DMS79 (cell line): ENCODE results near the gene EPHA7.

Source experiments
- DNase-seq: peaks from one replicate; lab custom pipeline; 2025; lab: John Stamatoyannopoulos, UW

The EPHA7 gene

DNA sequence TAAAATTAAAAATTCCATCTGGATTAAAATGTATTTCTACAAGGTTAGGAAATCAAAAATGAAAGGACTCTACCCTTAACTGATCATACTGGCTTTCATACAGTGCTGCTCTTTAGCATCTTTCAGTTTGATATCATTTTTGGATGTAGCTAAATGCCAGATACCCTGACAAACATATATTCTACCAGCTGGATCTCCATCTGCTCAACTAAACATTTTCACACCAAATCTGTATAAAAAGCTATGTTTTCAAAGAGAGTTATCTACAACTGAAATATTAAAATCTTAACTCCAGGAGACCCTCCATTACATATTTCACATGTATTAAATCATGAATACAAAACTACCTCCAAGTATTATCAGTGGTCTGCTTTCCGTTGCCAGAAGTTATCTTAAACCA lies 95.7 kb downstream of the EPHA7 start:
- DNase-seq = no peak

DNA sequence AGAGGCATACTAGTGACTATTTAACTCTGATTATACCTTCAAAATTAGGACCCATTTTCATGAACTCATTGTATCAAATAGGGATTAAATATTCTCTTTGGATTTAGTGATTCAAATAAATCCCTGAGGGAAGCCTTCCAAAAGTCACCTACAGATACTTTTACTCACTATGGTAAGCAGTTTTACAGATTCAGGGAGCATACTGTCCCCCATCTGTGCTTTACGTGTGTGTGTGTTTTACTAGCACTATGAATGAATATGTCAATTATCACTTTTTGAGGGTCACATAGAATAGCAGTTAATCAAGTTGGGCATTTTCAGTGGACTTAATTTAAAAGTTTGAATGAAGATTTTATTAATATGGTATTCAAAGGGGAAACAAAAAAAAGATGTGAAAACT lies 96.7 kb downstream of the EPHA7 start:
- no peak for DNase-seq

GRCh38 chr6:93319304-93319703 lies 100.1 kb downstream of the EPHA7 start:
- DNase-seq = no peak

GRCh38 chr6:93318121-93318520 lies 101.2 kb downstream of the EPHA7 start:
- DNase-seq = no peak

GRCh38 chr6:93317592-93317991 lies 101.8 kb downstream of the EPHA7 start:
- no peak for DNase-seq

DNA sequence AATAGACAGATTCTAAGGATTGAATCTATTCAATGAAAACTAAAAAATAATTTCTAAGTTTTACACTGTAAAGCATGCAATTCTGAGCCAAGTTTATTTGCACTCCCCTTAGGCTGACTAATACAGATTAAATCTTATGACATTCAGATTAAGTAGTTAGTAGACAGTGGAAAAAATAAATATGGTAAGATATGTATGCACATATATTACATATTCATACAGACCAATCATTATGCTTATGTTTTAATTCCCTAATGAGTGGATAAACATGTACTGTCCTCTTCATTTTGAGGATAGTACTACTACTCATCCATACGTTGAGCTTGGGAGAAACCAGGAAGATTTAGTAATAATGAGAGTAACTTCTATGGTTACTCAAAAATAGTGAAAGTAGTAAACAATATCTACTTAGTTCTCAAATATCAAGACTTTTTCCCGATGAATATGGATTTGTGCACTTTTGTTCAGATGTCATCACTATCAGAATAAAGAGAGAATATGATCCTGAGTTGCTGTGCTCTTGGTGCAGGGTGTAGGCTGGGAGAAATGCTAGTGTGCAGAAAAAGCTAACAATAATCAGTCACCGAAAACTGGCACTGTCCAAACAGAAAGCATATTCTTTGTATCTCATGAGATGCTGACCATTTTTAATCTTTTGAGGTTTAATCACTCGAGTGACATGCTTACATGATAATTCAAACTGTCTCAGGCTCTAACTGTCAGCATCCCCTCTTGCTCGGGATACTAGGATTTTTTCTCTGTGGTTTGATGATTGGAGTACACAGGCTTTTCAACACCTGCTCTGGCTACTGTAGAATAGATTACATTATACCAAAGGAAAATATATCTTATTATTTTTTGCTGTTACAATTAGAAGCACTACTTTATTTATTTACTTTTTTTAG lies 111.6 kb downstream of the EPHA7 start:
- no peak for DNase-seq

GRCh38 chr6:93305088-93305487 lies 114.3 kb downstream of the EPHA7 start:
- no peak for DNase-seq

GRCh38 chr6:93304505-93304904 lies 114.9 kb downstream of the EPHA7 start:
- DNase-seq = no peak

DNA sequence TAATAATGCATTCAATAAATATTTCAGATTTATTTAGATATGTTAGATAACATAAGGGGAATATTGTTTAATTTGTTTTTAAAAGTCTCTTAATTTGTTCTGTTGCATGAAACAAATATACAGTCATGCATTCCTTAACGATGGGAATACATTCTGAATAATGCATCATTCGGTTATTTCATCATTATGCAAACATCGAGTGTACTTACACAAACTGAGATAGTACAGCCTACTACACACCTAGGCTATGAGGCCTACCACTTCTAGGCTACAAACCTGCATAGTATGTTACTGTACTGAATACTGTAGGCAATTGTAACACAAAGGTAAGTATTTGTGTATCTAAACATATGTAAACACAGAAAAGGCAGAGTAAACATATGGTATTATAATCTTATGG lies 118.7 kb downstream of the EPHA7 start:
- no peak for DNase-seq

GRCh38 chr6:93299622-93300021 lies 119.7 kb downstream of the EPHA7 start:
- no peak for DNase-seq

- DNase-seq = no peak
Measured at GRCh38 chr6:93295631-93296030, 123.7 kb downstream of the EPHA7 start.

GRCh38 chr6:93294879-93295278 lies 124.5 kb downstream of the EPHA7 start:
- no peak for DNase-seq

- DNase-seq = no peak
Measured at GRCh38 chr6:93293872-93294271, 125.5 kb downstream of the EPHA7 start.

- no peak for DNase-seq
Measured at GRCh38 chr6:93293460-93293859, 125.9 kb downstream of the EPHA7 start.

- DNase-seq = no peak
Measured at GRCh38 chr6:93282521-93283031, 136.8 kb downstream of the EPHA7 start.

- no peak for DNase-seq
Measured at GRCh38 chr6:93278241-93278640, 141.1 kb downstream of the EPHA7 start.

DNA sequence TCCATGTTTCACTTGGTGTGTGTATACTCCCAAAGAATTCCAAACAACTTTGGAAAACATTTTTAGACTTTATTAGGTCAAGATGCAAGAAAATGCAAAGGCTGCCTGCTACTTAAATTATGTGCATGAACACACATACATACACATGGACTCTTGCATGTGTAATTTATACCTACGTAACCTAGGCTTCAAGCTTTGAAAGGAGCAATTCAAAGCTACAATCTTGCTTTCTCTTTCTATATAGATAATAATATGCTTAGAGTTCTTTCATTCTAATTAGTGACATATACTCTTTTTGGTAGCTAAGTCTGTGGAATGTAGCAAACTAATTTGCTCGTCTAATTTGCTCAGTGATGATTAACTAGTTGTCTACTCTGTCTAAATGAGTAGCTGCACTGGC lies 146.5 kb downstream of the EPHA7 start:
- DNase-seq = no peak

- no peak for DNase-seq
Measured at GRCh38 chr6:93272211-93272610, 147.1 kb downstream of the EPHA7 start.

DNA sequence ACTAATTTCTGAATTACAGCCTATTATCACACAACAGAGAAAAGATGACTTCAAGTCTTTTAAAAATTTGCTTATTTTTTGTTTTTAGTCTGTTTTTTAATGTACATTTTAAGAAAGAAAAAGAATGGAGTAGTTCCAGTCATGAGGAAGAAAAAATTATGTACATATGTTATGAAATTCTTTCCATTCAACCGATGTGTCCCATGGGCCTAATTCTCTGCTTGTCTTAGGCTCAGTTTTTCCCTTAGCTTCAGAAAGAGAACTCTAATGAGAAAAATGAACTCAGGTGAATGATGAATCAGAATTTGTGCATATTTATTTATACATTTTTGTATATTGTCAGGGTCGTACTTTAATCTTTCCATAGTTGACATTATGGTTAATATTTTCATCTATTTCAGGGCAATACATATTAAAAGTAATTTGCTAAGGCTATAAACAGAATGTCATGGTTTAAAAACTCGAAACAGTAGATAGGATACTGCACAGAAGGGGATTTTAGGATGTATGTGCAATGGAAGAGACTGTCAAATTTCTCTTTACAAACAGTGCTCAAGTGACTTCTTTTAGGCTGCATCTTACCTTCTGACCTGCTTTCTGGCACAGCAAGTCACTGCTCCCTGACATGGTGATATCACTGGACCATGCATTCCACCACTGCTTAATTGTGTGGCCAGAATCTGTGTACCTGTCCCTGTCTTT lies 153.1 kb downstream of the EPHA7 start:
- DNase-seq = no peak

GRCh38 chr6:93260881-93261280 lies 158.5 kb downstream of the EPHA7 start:
- DNase-seq = no peak

DNA sequence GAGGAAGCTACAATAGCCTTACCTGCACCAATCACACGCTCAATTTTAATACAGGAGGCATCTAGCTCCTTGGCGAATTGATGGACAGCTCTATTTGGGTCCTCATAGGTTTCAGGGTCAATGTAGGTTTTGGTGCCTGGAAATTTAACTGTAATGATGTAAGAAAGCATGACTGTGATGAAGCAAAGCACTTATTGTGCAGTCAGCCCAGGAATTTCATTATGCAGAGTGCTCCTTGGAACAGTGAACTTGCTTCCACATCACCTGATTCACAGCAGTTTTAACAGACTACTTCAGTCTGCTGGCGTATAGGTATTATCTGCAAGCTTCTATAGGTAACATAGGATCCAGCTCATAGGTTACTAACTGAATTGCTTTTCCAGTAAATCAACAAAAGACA lies 160.0 kb downstream of the EPHA7 start:
- no peak for DNase-seq

DNA sequence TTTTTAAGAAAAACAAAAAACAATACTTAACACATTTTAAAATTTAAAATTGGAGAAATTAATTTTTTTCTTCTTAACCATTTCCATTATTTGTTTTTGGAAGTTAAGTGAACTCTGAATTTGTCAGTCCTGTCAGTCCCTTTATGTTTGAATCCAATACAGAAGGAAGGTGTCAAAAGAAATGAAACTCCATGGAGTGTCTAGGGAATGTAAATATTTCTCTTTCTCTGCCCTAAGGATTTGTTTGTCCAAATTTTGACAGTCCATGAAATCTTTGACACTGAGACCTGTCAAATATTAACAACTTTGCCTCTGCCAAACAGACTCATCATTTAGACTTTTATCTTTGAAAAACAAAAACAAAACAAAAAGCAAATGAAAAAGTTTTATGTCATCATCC lies 166.4 kb downstream of the EPHA7 start:
- no peak for DNase-seq

GRCh38 chr6:93248631-93249030 lies 170.7 kb downstream of the EPHA7 start:
- DNase-seq = no peak
